Heart left ventricle (tissue), 13 donors: ENCODE results near the gene ZBTB20.

Source experiments
- CTCF ChIP-seq, 12 donors: fragments of 200-600 bp; sonication (generic) in 4 of 12; IDR thresholded peaks; one replicate each; pipeline versions ENCODE4 v1.5.0 to v1.8.0; 2018 to 2022; ENCODE audit warnings: antibody characterized with exemption in 12 of 12, mild to moderate bottlenecking in 5 of 12
- POLR2A ChIP-seq, 2 donors: fragments of 450-650 bp; IDR thresholded peaks; one replicate each; pipeline ENCODE4 v1.6.1; 2017; ENCODE audit warnings: antibody characterized with exemption in 2 of 2, mild to moderate bottlenecking in 2 of 2, moderate library complexity in 2 of 2
- donor health status: ischemic (EF 13 %, LVEDD 7.1; RV severe dilation, severe dysfunction).
- donor health status: DM: no; HTN: yes; CAD: no.
- donor health status: DM: no; HTN: no; CAD: no.
- donor health status: ischemic (EF 25% LVEDD 6.9; RV normal size, moderate dysfunction).
- donor health status: ischemic (EF 25% LVEDD 5.7; RV mildly dilated, moderate dysfunction).
- donor health status: ischemic (EF 35%, LVEDD 5.7; RV mildly dilated, moderate dysfunction).
- donor health status: nonischemic (EF 11% LVEDD 7.7; RV severe dilation, severe dysfunction).
- donor health status: DM: yes; HTN: yes; CAD: no.
- donor health status: PGD.
- donor health status: ischemic (EF 29% LVEDD 5.4; RV normal size, mild dysfunction).
- donor health status: nonischemic (EF 23%, LVEDD 6.1; RV moderate dilation, normal function).

DNA sequence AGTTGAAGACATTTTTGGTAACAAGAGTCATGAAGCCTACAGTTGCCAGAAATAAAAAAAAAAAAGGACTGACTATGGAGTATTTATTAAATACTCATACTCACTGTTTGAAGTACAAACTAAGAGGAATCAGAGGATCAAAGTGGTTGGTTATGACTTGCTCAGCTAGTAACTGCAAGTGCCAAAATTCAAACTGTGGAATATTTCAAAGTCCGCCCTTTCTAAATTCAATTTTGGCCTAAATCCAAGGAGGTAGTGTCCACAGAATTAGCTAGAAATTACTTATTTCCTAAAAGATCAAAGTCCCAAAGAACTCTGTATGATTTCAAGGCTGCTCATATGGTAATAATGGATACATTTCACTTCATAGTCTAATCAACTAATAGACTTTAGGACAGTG is 274.5 kb downstream of the ZBTB20 start:
- no peak for TF ChIP-seq CTCF (IDR thresholded peaks at IDR 0.05)
- no peak for TF ChIP-seq POLR2A (IDR thresholded peaks at IDR 0.05)
